Hepatocyte (in vitro differentiated cells): ENCODE results near the gene PNPLA2.

Experiments used
- EZH2phosphoT487 ChIP-seq: fragments of 200-600 bp; sonication (generic); IDR thresholded peaks from one replicate; pipeline ENCODE4 v1.6.1; 2018; ENCODE audit warnings: antibody characterized with exemption, mild to moderate bottlenecking, low read depth, moderate library complexity; ENCODE audit not compliant: unreplicated experiment, severe bottlenecking
- TF ChIP-seq, protein P1 (sequence below): fragments of 200-600 bp; sonication (generic); IDR thresholded peaks from 2 replicates; pipeline ENCODE4 v1.5.1; 2016; ENCODE audit warnings: antibody characterized with exemption, mild to moderate bottlenecking; ENCODE audit not compliant: poor library complexity

DNA sequence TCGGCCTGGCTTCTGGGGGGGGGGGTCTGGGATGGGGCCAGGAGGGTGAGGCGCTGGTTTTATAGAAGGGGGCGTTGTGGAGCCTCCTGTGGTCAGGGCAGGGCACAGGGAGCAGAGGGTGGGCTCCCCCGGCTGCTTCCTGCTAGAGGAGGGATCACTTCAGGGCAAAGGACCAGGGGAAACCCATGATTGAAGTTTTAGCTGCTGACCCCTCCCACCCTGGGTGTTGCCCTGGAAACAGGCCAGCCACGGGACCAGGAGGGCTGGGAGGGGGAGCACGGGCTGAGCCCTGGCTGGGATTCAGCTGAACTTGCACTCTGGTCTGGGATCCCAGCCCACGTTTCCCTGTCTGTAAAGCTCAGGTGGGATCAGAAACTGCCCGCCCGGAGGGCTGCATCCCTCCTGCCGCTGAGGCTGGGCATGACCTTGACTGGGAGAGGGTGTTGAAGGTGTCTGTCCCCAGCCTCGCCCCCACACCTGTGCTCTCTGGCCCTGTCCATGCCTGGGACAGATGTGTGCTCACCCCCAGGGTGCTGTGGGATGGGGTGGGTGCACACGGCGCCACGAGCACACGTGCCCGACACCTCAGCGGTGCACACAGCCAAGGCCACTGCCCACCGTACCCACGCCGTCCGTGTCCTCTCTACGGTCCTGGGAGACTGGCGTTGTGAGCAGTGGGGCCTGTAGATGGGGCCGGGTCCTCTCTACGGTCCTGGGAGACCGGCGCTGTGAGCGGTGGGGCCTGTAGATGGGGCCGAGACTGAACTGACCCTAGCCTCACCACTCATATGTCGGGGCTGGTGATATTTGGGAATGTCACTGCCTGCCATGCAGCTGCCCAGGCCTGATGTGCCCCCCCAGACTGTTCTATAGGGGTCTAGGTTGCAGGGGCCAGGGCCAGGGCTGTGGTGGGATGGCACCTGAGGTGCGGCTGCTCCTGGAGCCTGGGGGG is 26.3 kb downstream of the PNPLA2 start:
- TF ChIP-seq, protein P1, sequence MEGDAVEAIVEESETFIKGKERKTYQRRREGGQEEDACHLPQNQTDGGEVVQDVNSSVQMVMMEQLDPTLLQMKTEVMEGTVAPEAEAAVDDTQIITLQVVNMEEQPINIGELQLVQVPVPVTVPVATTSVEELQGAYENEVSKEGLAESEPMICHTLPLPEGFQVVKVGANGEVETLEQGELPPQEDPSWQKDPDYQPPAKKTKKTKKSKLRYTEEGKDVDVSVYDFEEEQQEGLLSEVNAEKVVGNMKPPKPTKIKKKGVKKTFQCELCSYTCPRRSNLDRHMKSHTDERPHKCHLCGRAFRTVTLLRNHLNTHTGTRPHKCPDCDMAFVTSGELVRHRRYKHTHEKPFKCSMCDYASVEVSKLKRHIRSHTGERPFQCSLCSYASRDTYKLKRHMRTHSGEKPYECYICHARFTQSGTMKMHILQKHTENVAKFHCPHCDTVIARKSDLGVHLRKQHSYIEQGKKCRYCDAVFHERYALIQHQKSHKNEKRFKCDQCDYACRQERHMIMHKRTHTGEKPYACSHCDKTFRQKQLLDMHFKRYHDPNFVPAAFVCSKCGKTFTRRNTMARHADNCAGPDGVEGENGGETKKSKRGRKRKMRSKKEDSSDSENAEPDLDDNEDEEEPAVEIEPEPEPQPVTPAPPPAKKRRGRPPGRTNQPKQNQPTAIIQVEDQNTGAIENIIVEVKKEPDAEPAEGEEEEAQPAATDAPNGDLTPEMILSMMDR = no peak
- no peak for TF ChIP-seq EZH2phosphoT487
